WI38 (cell line): ENCODE data around the gene ZNF775.

Experiments
- H3K4me3 ChIP-seq: 2 replicates; pipeline ENCODE4 v1.5.1; 2011; ENCODE audit warnings: low read depth, mild to moderate bottlenecking, control low read depth, low read length
- CTCF ChIP-seq: IDR thresholded peaks from 2 replicates; pipeline ENCODE4 v1.5.1; 2012; ENCODE audit warnings: low read depth, mild to moderate bottlenecking, control low read depth, low read length

Gene ZNF775

DNA sequence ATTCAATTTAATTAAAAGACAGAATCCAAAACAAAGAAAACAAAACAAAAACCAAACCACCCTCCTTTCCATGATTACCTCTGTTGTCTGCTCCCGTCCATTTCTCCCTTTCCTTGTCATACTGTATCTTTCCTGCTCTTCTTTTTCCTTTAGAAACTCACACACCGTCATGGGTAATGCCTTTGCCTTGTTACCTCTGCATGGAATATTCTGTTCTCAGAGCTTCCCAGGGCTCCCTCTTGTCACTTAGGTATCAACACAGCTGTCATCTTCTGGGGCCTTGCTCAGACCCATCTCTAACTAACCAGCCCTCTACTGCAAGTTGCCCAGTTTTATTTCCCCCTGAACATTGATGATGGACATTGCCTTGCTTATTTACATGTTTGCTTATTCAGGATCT is 41.1 kb downstream of the ZNF775 start:
- no peak overlapping the region for H3K4me3 ChIP-seq
- no peak for TF ChIP-seq CTCF

DNA sequence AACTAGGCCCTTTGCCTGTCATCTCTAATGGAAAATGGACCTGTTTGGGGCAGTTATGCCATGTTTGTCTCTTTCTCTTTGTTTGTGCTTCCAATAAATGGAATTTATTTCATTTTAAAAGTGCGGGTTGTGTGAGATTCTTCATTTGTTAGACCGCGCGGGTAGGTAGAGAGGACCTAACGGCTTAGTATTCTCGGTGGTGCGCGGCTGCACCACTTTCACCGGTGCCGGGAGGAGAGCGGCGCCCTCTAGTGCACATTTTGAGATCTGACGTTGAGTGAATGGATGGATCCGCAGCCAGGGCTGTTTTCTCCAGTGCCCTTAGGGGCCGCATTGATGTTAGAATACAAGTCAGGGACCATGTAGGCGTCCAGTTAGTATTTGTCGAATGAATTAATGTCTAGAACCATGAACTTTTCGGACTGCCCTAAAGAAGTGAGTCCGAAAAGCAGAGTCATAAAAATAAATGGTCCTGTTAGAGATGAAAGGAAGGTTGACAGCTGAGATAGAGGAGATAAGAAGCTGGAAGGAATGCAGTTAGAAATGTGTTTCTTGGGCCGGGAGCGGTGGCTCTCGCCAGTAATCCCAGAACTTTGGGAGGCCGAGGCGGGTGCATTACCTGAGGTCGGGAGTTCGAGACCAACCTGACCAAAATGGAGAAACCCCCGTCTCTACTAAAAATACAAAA is 42.0 kb downstream of the ZNF775 start:
- peak; percentile 66 for TF ChIP-seq CTCF

GRCh38 chr7:150421831-150422230 is 42.7 kb downstream of the ZNF775 start:
- H3K4me3 ChIP-seq = no peak overlapping the region
- TF ChIP-seq CTCF = no peak

More for the DNA sequence above, 42.0 kb downstream of the ZNF775 start:
- no peak overlapping the region for H3K4me3 ChIP-seq

DNA sequence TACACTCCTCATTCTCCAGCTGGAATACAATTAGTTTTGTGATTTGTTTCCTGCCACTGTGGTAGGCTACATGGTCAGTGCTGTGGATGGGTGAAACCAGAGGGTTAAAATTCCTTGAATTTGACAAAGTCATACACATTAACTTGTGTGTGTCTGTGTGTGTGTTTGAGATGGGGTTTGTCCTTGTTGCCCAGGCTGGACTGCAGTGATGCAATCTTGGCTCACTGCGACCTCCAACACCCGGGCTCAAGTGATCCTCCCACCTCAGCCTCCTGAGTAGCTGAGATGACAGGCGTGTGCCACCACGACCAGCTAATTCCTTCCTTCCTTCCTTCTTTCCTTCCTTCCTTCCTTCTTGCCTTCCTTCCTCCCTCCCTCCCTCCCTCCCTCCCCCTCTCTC is 46.5 kb downstream of the ZNF775 start:
- H3K4me3 ChIP-seq = no peak overlapping the region
- no peak for TF ChIP-seq CTCF

DNA sequence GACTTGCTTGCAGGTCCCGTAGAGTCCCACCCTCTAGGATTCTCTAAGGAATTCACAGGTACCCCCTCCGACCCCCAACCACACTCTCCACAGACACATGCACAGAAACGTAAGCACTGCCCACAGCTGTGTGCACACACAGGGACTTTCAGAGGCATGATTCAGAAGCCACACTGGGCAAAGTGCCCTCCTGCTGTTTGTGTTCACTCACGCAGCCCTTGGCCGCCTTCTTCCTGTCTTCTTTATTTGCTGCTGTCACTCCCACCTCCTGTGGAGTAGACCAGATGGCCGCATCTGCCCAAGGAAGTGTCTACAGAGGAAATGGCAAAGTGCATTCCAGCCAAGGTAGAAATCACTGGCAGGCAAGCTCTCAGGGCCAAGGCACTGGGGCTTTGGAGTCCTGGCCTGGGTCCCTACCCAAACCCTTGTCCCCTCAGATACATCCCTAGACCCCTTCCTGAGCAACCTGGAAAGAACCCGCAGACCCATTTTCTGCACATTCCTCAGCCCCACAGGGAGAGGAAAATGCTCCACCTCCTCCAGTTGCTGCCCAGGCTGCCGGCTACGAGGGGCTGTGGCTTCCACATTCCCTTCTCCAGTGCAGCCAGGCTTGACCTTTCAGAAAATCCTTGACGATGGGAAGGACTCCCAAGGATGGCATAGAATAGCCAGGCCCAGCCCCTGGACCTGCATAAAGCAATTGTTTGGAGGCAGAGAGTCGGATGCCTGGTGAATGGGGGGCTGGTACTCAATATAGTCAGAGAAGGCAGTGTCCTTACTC is 49.7 kb downstream of the ZNF775 start:
- TF ChIP-seq CTCF = no peak
- no peak overlapping the region for H3K4me3 ChIP-seq

GRCh38 chr7:150429699-150430098 is 50.6 kb downstream of the ZNF775 start:
- no peak overlapping the region for H3K4me3 ChIP-seq
- no peak for TF ChIP-seq CTCF

DNA sequence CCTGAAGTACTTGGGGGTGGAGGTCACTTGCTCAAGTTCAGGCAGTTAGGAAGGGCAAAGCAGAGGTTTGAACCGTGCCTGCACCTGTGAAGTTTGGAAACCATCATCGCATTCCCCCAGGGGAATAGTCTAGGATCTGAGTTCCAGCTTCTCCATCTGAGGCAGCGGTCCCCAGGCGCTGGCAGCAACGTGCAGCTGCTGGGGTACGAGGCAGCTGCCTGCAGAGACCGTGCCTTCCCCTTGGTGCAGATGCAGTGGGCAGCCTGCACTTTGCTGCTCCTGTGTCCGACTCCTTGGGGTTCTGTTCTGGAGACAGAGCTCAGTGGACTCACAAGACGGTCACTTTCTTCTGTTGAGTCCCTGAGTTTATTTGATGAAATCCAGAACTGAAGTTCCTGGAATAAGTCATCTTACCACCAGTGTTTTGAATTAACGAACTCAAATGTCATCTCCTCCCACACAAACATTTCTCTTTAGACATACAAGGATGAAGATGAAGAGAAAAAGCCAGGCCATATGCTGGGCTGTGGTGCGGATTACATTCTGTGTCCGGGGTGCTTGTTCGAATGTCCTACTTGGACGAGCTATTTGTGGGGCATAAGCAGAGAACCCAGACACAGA is 51.4 kb downstream of the ZNF775 start:
- TF ChIP-seq CTCF = no peak
- no peak overlapping the region for H3K4me3 ChIP-seq
